ENCODE results near the gene CPNE5.

The CPNE5 gene

GRCh38 chr6:36703982-36704381 lies 135.3 kb downstream of the CPNE5 start:
- in situ Hi-C loops (cut with HindIII; ENCODE audit: low pct_ligation_motif_present, low sequenced_read_pairs), result no loop called here
- no peak overlapping the region for H3K27ac ChIP-seq
- H3K36me3 ChIP-seq (replicated peaks), result no peaks in the 10 kb centered on the region

GRCh38 chr6:36703081-36703606 lies 136.1 kb downstream of the CPNE5 start:
- H3K36me3 ChIP-seq (replicated peaks), result no peaks in the 10 kb centered on the region
- TF ChIP-seq, protein P1, sequence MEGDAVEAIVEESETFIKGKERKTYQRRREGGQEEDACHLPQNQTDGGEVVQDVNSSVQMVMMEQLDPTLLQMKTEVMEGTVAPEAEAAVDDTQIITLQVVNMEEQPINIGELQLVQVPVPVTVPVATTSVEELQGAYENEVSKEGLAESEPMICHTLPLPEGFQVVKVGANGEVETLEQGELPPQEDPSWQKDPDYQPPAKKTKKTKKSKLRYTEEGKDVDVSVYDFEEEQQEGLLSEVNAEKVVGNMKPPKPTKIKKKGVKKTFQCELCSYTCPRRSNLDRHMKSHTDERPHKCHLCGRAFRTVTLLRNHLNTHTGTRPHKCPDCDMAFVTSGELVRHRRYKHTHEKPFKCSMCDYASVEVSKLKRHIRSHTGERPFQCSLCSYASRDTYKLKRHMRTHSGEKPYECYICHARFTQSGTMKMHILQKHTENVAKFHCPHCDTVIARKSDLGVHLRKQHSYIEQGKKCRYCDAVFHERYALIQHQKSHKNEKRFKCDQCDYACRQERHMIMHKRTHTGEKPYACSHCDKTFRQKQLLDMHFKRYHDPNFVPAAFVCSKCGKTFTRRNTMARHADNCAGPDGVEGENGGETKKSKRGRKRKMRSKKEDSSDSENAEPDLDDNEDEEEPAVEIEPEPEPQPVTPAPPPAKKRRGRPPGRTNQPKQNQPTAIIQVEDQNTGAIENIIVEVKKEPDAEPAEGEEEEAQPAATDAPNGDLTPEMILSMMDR (IDR thresholded peaks at IDR 0.05; ENCODE audit: low read depth, low read length, missing control alignments), result no peak
- in situ Hi-C loops (cut with HindIII; ENCODE audit: low pct_ligation_motif_present, low sequenced_read_pairs), result no loop called here
- DNase-seq, result no peak
- H3K27me3 ChIP-seq (replicated peaks), result no peaks in the 10 kb centered on the region
- no peak overlapping the region for H3K27ac ChIP-seq
- no peak overlapping the region for H3K4me3 ChIP-seq (ENCODE audit: low read depth, low read length)

More at GRCh38 chr6:36703982-36704381, 135.3 kb downstream of the CPNE5 start:
- DNase-seq, result no peak
- H3K27me3 ChIP-seq (replicated peaks), result no peaks in the 10 kb centered on the region
- TF ChIP-seq, protein P1 (IDR thresholded peaks at IDR 0.05; ENCODE audit: low read depth, low read length, missing control alignments), result no peak
- H3K4me3 ChIP-seq (ENCODE audit: low read depth, low read length), result no peak overlapping the region

- Histone ChIP-seq H3K4me3 (ENCODE audit: low read depth, low read length) (no peak overlapping the region), H3K27me3 (replicated peaks) (no peaks in the 10 kb centered on the region), H3K36me3 (replicated peaks) (no peaks in the 10 kb centered on the region), H3K27ac (no peak overlapping the region)
- TF ChIP-seq, protein P1 (IDR thresholded peaks at IDR 0.05; ENCODE audit: low read depth, low read length, missing control alignments), result no peak
- DNase-seq, result no peak
- in situ Hi-C loops (cut with HindIII; ENCODE audit: low pct_ligation_motif_present, low sequenced_read_pairs), result no loop called here
These were observed 136.6 kb downstream of the CPNE5 start for GRCh38 chr6:36702656-36703055.

DNA sequence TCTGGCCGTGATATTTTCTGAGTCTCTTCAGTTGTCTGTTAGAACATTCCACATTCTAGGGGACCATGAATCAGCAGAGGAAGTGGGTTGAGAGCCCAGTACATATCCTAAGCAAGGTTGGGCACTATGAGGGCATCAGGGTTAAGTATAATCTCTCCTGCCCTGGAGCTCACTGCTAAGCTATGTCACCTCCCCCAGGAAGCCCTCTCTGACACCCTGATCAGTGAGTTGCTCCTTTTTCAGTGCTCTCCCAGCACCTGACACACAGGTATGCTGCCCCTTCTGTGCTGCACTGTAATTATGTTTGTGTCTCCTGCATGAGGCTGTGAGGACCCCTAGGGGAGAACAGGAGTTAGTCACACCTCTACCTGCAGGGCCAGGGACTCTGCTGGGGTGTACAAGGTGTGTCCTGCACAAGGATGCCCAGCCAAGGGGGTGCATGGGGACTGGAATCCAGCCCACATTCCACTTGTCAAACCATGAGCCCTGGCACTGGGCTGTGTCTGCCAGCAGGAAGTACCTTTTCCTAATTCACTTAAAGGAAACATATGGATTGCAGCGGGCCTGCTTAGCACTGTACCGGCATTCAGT lies 137.7 kb downstream of the CPNE5 start:
- no peaks in the 10 kb centered on the region for H3K27me3 ChIP-seq (replicated peaks)
- H3K27ac ChIP-seq, result no peak overlapping the region
- DNase-seq, result no peak
- TF ChIP-seq, protein P1 (IDR thresholded peaks at IDR 0.05; ENCODE audit: low read depth, low read length, missing control alignments), result no peak
- H3K36me3 ChIP-seq (replicated peaks), result no peaks in the 10 kb centered on the region
- H3K4me3 ChIP-seq (ENCODE audit: low read depth, low read length), result no peak overlapping the region
- in situ Hi-C loops (cut with HindIII; ENCODE audit: low pct_ligation_motif_present, low sequenced_read_pairs), result no loop called here

DNA sequence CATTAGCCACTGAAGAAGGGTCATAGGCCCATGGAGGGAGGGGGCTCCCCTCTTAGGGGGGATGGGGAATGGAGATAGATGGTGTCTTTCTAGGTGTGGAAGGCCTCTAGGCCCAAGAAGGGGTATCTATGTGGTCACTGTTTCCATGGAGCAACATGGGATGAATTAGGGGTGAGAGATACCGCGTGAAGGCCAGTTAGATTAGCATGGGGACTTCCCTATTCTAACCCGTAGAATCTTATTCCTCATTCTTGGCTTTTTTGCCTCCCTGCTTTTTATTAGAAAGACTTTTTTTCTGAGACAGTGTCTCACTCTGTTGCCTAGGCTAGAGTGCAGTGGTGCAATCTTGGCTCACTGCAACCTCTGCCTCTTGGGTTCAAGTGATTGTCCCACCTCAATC lies 138.4 kb downstream of the CPNE5 start:
- in situ Hi-C loops (cut with HindIII; ENCODE audit: low pct_ligation_motif_present, low sequenced_read_pairs), result no loop called here
- Histone ChIP-seq H3K4me3 (ENCODE audit: low read depth, low read length) (no peak overlapping the region), H3K36me3 (replicated peaks) (no peaks in the 10 kb centered on the region), H3K27ac (no peak overlapping the region), H3K27me3 (replicated peaks) (no peaks in the 10 kb centered on the region)
- no peak for DNase-seq
- TF ChIP-seq, protein P1 (IDR thresholded peaks at IDR 0.05; ENCODE audit: low read depth, low read length, missing control alignments), result no peak

Data from brain microvascular endothelial cell (primary cell).